DOHH2 (cell line): ENCODE results near the gene PGAP3.
A peak's percentile ranks its signal among the peaks of the same experiment; 100 is the strongest.

Experiments used
- H3F3A ChIP-seq: fragments of 200-600 bp; sonication (generic), shearing (Covaris generic); 2 replicates; pipeline ENCODE4 v1.6.0; 2016; ENCODE audit warnings: antibody characterized with exemption, mild to moderate bottlenecking; ENCODE audit not compliant: control insufficient read depth, insufficient read depth
- H3K27ac ChIP-seq: fragments of 200-600 bp; sonication (generic); 2 replicates; pipeline ENCODE4 v1.5.1; 2014; ENCODE audit warnings: low read depth, mild to moderate bottlenecking, low read length, moderate library complexity
- H3K27me3 ChIP-seq: fragments of 200-600 bp; sonication (generic); 2 replicates; pipeline ENCODE4 v1.6.1; 2014; ENCODE audit warnings: mild to moderate bottlenecking, low read length, mixed read lengths; ENCODE audit not compliant: control insufficient read depth
- H3K36me3 ChIP-seq: fragments of 200-600 bp; sonication (generic); 2 replicates; pipeline ENCODE4 v1.6.1; 2014; ENCODE audit warnings: mild to moderate bottlenecking, low read length, moderate library complexity, mixed read lengths; ENCODE audit not compliant: control insufficient read depth
- H3K4me1 ChIP-seq: fragments of 200-600 bp; sonication (generic); 2 replicates; pipeline ENCODE4 v1.6.1; 2014; ENCODE audit warnings: mild to moderate bottlenecking, low read length, mixed read lengths; ENCODE audit not compliant: control insufficient read depth
- H3K4me2 ChIP-seq: fragments of 200-600 bp; sonication (generic); 2 replicates; pipeline ENCODE4 v1.6.0; 2014; ENCODE audit warnings: mild to moderate bottlenecking, low read length, moderate library complexity
- H3K4me3 ChIP-seq: fragments of 200-600 bp; sonication (generic); 2 replicates; pipeline ENCODE4 v1.5.1; 2014; ENCODE audit warnings: mild to moderate bottlenecking, low read length, mixed read lengths
- H3K79me2 ChIP-seq: fragments of 200-600 bp; sonication (generic); 2 replicates; pipeline ENCODE4 v1.6.1; 2014; ENCODE audit warnings: mild to moderate bottlenecking, low read length, mixed read lengths; ENCODE audit not compliant: control insufficient read depth
- H3K9me2 ChIP-seq: fragments of 200-600 bp; sonication (generic); replicated peaks from 2 replicates; pipeline ENCODE4 v1.6.1; 2014; ENCODE audit warnings: mild to moderate bottlenecking, low read length, mixed read lengths; ENCODE audit not compliant: control insufficient read depth
- H3K9me3 ChIP-seq: fragments of 200-600 bp; sonication (generic); 2 replicates; pipeline ENCODE4 v1.6.1; 2014; ENCODE audit warnings: antibody characterized with exemption, low read length, mixed read lengths; ENCODE audit not compliant: control insufficient read depth, insufficient read depth
- H4K20me1 ChIP-seq: fragments of 200-600 bp; sonication (generic); 2 replicates; pipeline ENCODE4 v1.6.0; 2014; ENCODE audit warnings: low read depth, mild to moderate bottlenecking, antibody characterized with exemption, low read length, moderate library complexity; ENCODE audit not compliant: control insufficient read depth, insufficient read depth
- CTCF ChIP-seq: fragments of 200-600 bp; sonication (generic); IDR thresholded peaks from one replicate; pipeline ENCODE4 v1.5.1; 2014; ENCODE audit warnings: antibody characterized with exemption, mild to moderate bottlenecking, low read depth, low read length; ENCODE audit not compliant: poor library complexity, severe bottlenecking
- EZH2phosphoT487 ChIP-seq: fragments of 200-600 bp; sonication (generic); IDR thresholded peaks from 2 replicates; pipeline ENCODE4 v1.6.1; 2017; ENCODE audit warnings: borderline replicate concordance, mild to moderate bottlenecking, antibody characterized with exemption, low read length, moderate library complexity, mixed read lengths

PGAP3 gene

GRCh38 chr17:39735882-39736281, 48.0 kb upstream of the PGAP3 start:
- no peak overlapping the region for H3K4me2 ChIP-seq
- H3K36me3 ChIP-seq = no peaks in the 10 kb centered on the region
- peaks cover 7% of the 10 kb centered on the region for H3K27me3 ChIP-seq
- TF ChIP-seq EZH2phosphoT487 (no peak), CTCF (no peak)
- no peak overlapping the region for H3K4me3 ChIP-seq
- no peaks in the 10 kb centered on the region for H4K20me1 ChIP-seq
- no peaks in the 10 kb centered on the region for H3K9me3 ChIP-seq
- no peaks in the 10 kb centered on the region for H3K79me2 ChIP-seq
- peaks cover 39% of the 10 kb centered on the region for H3K4me1 ChIP-seq
- no peak overlapping the region for H3K27ac ChIP-seq
- 0 out of 2 replicates have a peak, but pooled peaks cover 2% of the 10 kb centered on the region for H3F3A ChIP-seq
- no peaks in the 10 kb centered on the region for H3K9me2 ChIP-seq

- Histone ChIP-seq H4K20me1 (no peaks in the 10 kb centered on the region), H3F3A (0 out of 2 replicates have a peak, but pooled peaks cover 2% of the 10 kb centered on the region), H3K79me2 (peaks cover 14% of the 10 kb centered on the region), H3K27me3 (peaks cover 2% of the 10 kb centered on the region), H3K4me1 (peaks cover 23% of the 10 kb centered on the region), H3K27ac (no peak overlapping the region), H3K4me2 (no peak overlapping the region), H3K9me2 (no peaks in the 10 kb centered on the region), H3K36me3 (peaks cover 25% of the 10 kb centered on the region), H3K9me3 (no peaks in the 10 kb centered on the region), H3K4me3 (no peak overlapping the region)
- TF ChIP-seq EZH2phosphoT487 = no peak
- TF ChIP-seq CTCF = no peak
Observed at GRCh38 chr17:39732586-39732985, 44.7 kb upstream of the PGAP3 start.

- no peaks in the 10 kb centered on the region for H3K9me3 ChIP-seq
- peak within 1 kb of the TSS; percentile 100 for H3K4me2 ChIP-seq
- H3K36me3 ChIP-seq = peaks cover 26% of the 10 kb centered on the region
- no peaks in the 10 kb centered on the region for H4K20me1 ChIP-seq
- no peaks in the 10 kb centered on the region for H3K9me2 ChIP-seq
- peaks cover 16% of the 10 kb centered on the region for H3K4me1 ChIP-seq
- no peaks in the 10 kb centered on the region for H3K27me3 ChIP-seq
- H3K79me2 ChIP-seq = peaks cover 14% of the 10 kb centered on the region
- H3F3A ChIP-seq = 0 out of 2 replicates have a peak, but pooled peaks cover 2% of the 10 kb centered on the region
- H3K27ac ChIP-seq = peak within 1 kb of the TSS; percentile 51
- peak within 1 kb of the TSS; percentile 98 for H3K4me3 ChIP-seq
- TF ChIP-seq EZH2phosphoT487 = no peak
- peak; percentile 76 for TF ChIP-seq CTCF
Observed at GRCh38 chr17:39730095-39730921, 42.5 kb upstream of the PGAP3 start, which contains the start of gene MIEN1. MIEN1 (minus strand) TSS chr17:39730532; CDS start chr17:39730495, 37 bp downstream.
